IMR-90 (cell line): ENCODE measurements around the gene DKK3. TPM values are rescaled to one million over a fixed set of nuclear protein-coding genes. Genes with fewer than 3 reads are reported as not detected.

Experiments
- ATAC-seq: fragments of 200-7000 bp; cut with Tn5 transposase; 2 replicates; pipeline ENCODE4 v1.9.1; 2020; ENCODE audit warnings: low read depth, mild to moderate bottlenecking, moderate library complexity
- BruUV-seq: library from RNA; stranded (reverse); fragments of 400-500 nt; replicated peaks from 2 replicates; lab custom pipeline; 2021; lab: Mats Ljungman, UMichigan
- CTCF ChIA-PET: fragments of 300-600 bp; formaldehyde crosslinking; extraction: SDS; loops from one replicate; lab custom pipeline; 2021; ENCODE audit warnings: antibody characterized with exemption; lab: Yijun Ruan, JAX
- POLR2A ChIA-PET: fragments of 300-600 bp; sonication (Branson Sonifier 250); formaldehyde crosslinking; loops from one replicate; lab custom pipeline; 2022; ENCODE audit warnings: antibody characterized with exemption; ENCODE audit not compliant: unreplicated experiment; lab: Charles Lee
- DNase-seq: peaks from one replicate; pipeline ENCODE4 v3.0.0; 2013
- H2AFZ ChIP-seq: replicated peaks from 2 replicates; pipeline ENCODE3; 2013; ENCODE audit warnings: low read length, mild to moderate bottlenecking; ENCODE audit not compliant: poor library complexity
- H2AK5ac ChIP-seq: 2 replicates; pipeline ENCODE4 v1.6.1; 2013; ENCODE audit warnings: low read depth, low read length, inconsistent platforms
- H2AK9ac ChIP-seq: replicated peaks from 2 replicates; pipeline ENCODE3; 2013; ENCODE audit warnings: mild to moderate bottlenecking, low read depth, low read length, moderate library complexity; ENCODE audit not compliant: poor library complexity
- H2BK120ac ChIP-seq: 2 replicates; pipeline ENCODE4 v1.6.1; 2013; ENCODE audit warnings: low read depth, low read length, inconsistent platforms
- H2BK15ac ChIP-seq: 3 replicates; pipeline ENCODE4 v1.6.1; 2013; ENCODE audit warnings: low read depth, low read length, inconsistent platforms
- H2BK20ac ChIP-seq: 2 replicates; pipeline ENCODE4 v1.6.1; 2013; ENCODE audit warnings: low read depth, mild to moderate bottlenecking, inconsistent platforms, low read length, moderate library complexity
- H2BK5ac ChIP-seq: 2 replicates; pipeline ENCODE4 v1.6.1; 2013; ENCODE audit warnings: mild to moderate bottlenecking, low read depth, low read length, inconsistent platforms; ENCODE audit not compliant: poor library complexity, severe bottlenecking
- H3K14ac ChIP-seq: replicated peaks from 2 replicates; pipeline ENCODE4 v1.6.1; 2013; ENCODE audit warnings: low read depth, low read length, inconsistent platforms
- H3K18ac ChIP-seq: 2 replicates; pipeline ENCODE4 v1.6.1; 2013; ENCODE audit warnings: low read depth, low read length, control low read depth
- H3K23ac ChIP-seq: 2 replicates; pipeline ENCODE4 v1.6.1; 2013; ENCODE audit warnings: low read depth, low read length, inconsistent platforms
- H3K27ac ChIP-seq: 2 replicates; pipeline ENCODE4 v1.5.1; 2013; ENCODE audit warnings: mild to moderate bottlenecking, control low read depth, low read length; ENCODE audit not compliant: insufficient read depth
- H3K27me3 ChIP-seq: 2 replicates; pipeline ENCODE4 v1.6.1; 2013; ENCODE audit warnings: low read length; ENCODE audit not compliant: control insufficient read depth, insufficient read depth
- H3K36me3 ChIP-seq: 2 replicates; pipeline ENCODE4 v1.6.1; 2013; ENCODE audit warnings: low read length, mixed read lengths; ENCODE audit not compliant: control insufficient read depth, insufficient read depth
- H3K4ac ChIP-seq: 2 replicates; pipeline ENCODE4 v1.6.1; 2013; ENCODE audit warnings: low read depth, low read length, inconsistent platforms
- H3K4me1 ChIP-seq: 2 replicates; pipeline ENCODE4 v1.6.1; 2013; ENCODE audit warnings: low read length, mixed read lengths; ENCODE audit not compliant: control insufficient read depth, insufficient read depth
- H3K4me2 ChIP-seq: 2 replicates; pipeline ENCODE4 v1.6.1; 2013; ENCODE audit warnings: low read depth, mild to moderate bottlenecking, control low read depth, low read length, moderate library complexity
- H3K4me3 ChIP-seq: 2 replicates; pipeline ENCODE4 v1.5.1; 2013; ENCODE audit warnings: low read depth, mild to moderate bottlenecking, control low read depth, low read length, moderate library complexity; ENCODE audit not compliant: insufficient read depth
- H3K56ac ChIP-seq: 2 replicates; pipeline ENCODE4 v1.6.1; 2013; ENCODE audit warnings: low read length, inconsistent platforms; ENCODE audit not compliant: insufficient read depth; ENCODE audit errors: extremely low read depth
- H3K79me1 ChIP-seq, 2 experiments: 2 replicates each; pipeline ENCODE4 v1.6.1; 2013; ENCODE audit warnings: low read length in 2 of 2, inconsistent platforms in 1 of 2, low read depth in 1 of 2
- H3K9ac ChIP-seq: 2 replicates; pipeline ENCODE4 v1.6.1; 2013; ENCODE audit warnings: low read depth, low read length, control low read depth
- H3K9me1 ChIP-seq: 2 replicates; pipeline ENCODE4 v1.6.1; 2013; ENCODE audit warnings: low read length, inconsistent platforms; ENCODE audit not compliant: insufficient read depth
- H3K9me3 ChIP-seq: 2 replicates; pipeline ENCODE4 v1.6.1; 2013; ENCODE audit warnings: low read length; ENCODE audit not compliant: control insufficient read depth, insufficient read depth
- H4K20me1 ChIP-seq: 2 replicates; pipeline ENCODE4 v1.6.1; 2013; ENCODE audit warnings: low read length, inconsistent platforms; ENCODE audit not compliant: insufficient read depth
- H4K5ac ChIP-seq: 2 replicates; pipeline ENCODE4 v1.6.1; 2013; ENCODE audit warnings: mild to moderate bottlenecking, low read depth, low read length, control low read depth
- H4K8ac ChIP-seq, 2 experiments: 2 replicates each; pipeline ENCODE4 v1.6.1; 2013; ENCODE audit warnings: low read depth in 2 of 2, low read length in 2 of 2, control low read depth in 1 of 2, inconsistent platforms in 1 of 2
- H4K91ac ChIP-seq: 2 replicates; pipeline ENCODE4 v1.6.1; 2013; ENCODE audit warnings: low read depth, low read length, inconsistent platforms; ENCODE audit not compliant: insufficient read depth
- BHLHE40 ChIP-seq: fragments of 150-350 bp; IDR thresholded peaks from 2 replicates; pipeline ENCODE4 v1.6.1; 2016; ENCODE audit warnings: mild to moderate bottlenecking, low read depth, low read length
- CEBPB ChIP-seq: IDR thresholded peaks from 2 replicates; pipeline ENCODE4 v1.6.1; 2012; ENCODE audit warnings: low read depth, low read length, improper control_type of control experiment
- CHD1 ChIP-seq: IDR thresholded peaks from 2 replicates; pipeline ENCODE4 v1.6.1; 2012; ENCODE audit warnings: low read depth, low read length, improper control_type of control experiment
- CTCF ChIP-seq: conservative IDR thresholded peaks from 2 replicates; pipeline ENCODE4 v1.5.1; 2012; ENCODE audit warnings: mild to moderate bottlenecking, low read depth, low read length, improper control_type of control experiment
- ELK1 ChIP-seq: fragments of 150-350 bp; IDR thresholded peaks from 2 replicates; pipeline ENCODE4 v1.6.1; 2016; ENCODE audit warnings: low read depth, mild to moderate bottlenecking, low read length, moderate library complexity, borderline replicate concordance
- FOS ChIP-seq: fragments of 150-350 bp; IDR thresholded peaks from 2 replicates; pipeline ENCODE4 v1.6.1; 2016; ENCODE audit warnings: low read depth, low read length
- MAFK ChIP-seq: IDR thresholded peaks from 2 replicates; pipeline ENCODE4 v1.6.1; 2012; ENCODE audit warnings: low read depth, low read length, improper control_type of control experiment
- MAZ ChIP-seq: IDR thresholded peaks from 2 replicates; pipeline ENCODE4 v1.6.1; 2012; ENCODE audit warnings: low read depth, mild to moderate bottlenecking, low read length, improper control_type of control experiment, moderate library complexity, borderline replicate concordance
- MXI1 ChIP-seq: IDR thresholded peaks from 2 replicates; pipeline ENCODE4 v1.6.1; 2012; ENCODE audit warnings: low read depth, mild to moderate bottlenecking, low read length, moderate library complexity, borderline replicate concordance
- NFE2L2 ChIP-seq: fragments of 150-350 bp; IDR thresholded peaks from 2 replicates; pipeline ENCODE4 v1.6.1; 2016; ENCODE audit warnings: low read depth, mild to moderate bottlenecking, low read length
- POLR2A ChIP-seq: IDR thresholded peaks from 2 replicates; pipeline ENCODE4 v1.6.1; 2012; ENCODE audit warnings: mild to moderate bottlenecking, low read depth, low read length
- RAD21 ChIP-seq: IDR thresholded peaks from 2 replicates; pipeline ENCODE4 v1.6.1; 2012; ENCODE audit warnings: low read length, improper control_type of control experiment
- RCOR1 ChIP-seq: IDR thresholded peaks from 2 replicates; pipeline ENCODE4 v1.6.1; 2012; ENCODE audit warnings: mild to moderate bottlenecking, low read length, improper control_type of control experiment; ENCODE audit not compliant: insufficient replicate concordance
- RFX5 ChIP-seq: IDR thresholded peaks from 2 replicates; pipeline ENCODE4 v1.8.0; 2012; ENCODE audit warnings: low read depth, mild to moderate bottlenecking, low read length, moderate library complexity
- SMC3 ChIP-seq: fragments of 150-350 bp; IDR thresholded peaks from 2 replicates; pipeline ENCODE4 v1.6.1; 2016; ENCODE audit warnings: low read depth, mild to moderate bottlenecking, antibody characterized with exemption, low read length, moderate library complexity
- USF2 ChIP-seq: fragments of 150-350 bp; IDR thresholded peaks from 2 replicates; pipeline ENCODE4 v1.6.1; 2017; ENCODE audit warnings: mild to moderate bottlenecking, antibody characterized with exemption, low read length, low read depth
- WGBS, 2 experiments: methylation state at CpG; one replicate each; pipeline versions ENCODE4 v1.1.5 to v1.1.7; 2013; ENCODE audit warnings: missing lambda C conversion rate in 2 of 2; ENCODE audit not compliant: insufficient read length in 1 of 2; ENCODE audit errors: extremely low coverage in 2 of 2; 5-methylcytosine and 5-hydroxymethylcytosine counted together
- dilution Hi-C: fragments of 300-500 bp; cut with HindIII; formaldehyde crosslinking; loops from one replicate; pipeline ENCODE4 v1.14.3; 2018; ENCODE audit warnings: low sequenced_read_pairs; ENCODE audit not compliant: unreplicated experiment
- in situ Hi-C: fragments of 300-500 bp; cut with MboI; formaldehyde crosslinking; loops from 3 replicates; pipeline ENCODE4 v1.14.3; 2019; ENCODE audit warnings: low sequenced_read_pairs, inconsistent platforms, mixed read lengths
- intact Hi-C: fragments of 100-400 bp; cut with micrococcal nuclease; formaldehyde crosslinking; loops from 2 replicates; pipeline ENCODE4 v1.10.0; 2022
- polyA plus RNA-seq, 3 experiments: library from polyadenylated mRNA; depleted of rRNA; stranded (reverse); fragments of >200 nt; gene quantifications; 2 replicates each; pipeline ENCODE4 v1.2.3, GENCODE V29; 2012; ENCODE audit warnings: low replicate concordance in 1 of 3
- total RNA-seq: library from RNA; depleted of rRNA; stranded (reverse); fragments of >200 nt; gene quantifications from 2 replicates; pipeline ENCODE4 v1.2.3, GENCODE V29; 2012

DKK3 gene
- total and polyA plus RNA-seq, 2 of the 4 experiments (the other 2 are of a cell fraction) = 453 to 964 TPM

GRCh38 chr11:12032968-12033367 is 24.5 kb upstream of the DKK3 start:
- Histone ChIP-seq H3K4me1 (peaks cover 6% of the 10 kb centered on the region), H4K91ac (no peak overlapping the region), H3K56ac (no peak overlapping the region), H3K9me3 (no peaks in the 10 kb centered on the region), H4K20me1 (no peaks in the 10 kb centered on the region), H2BK15ac (no peak overlapping the region), H4K5ac (no peak overlapping the region), H2AFZ (no peak overlapping the region), H2AK9ac (no peak overlapping the region), H2BK120ac (no peak overlapping the region), H2BK5ac (no peak overlapping the region), H3K4me2 (no peak overlapping the region), H3K9ac (no peak overlapping the region), H2AK5ac (no peak overlapping the region), H3K18ac (no peak overlapping the region), H3K27me3 (no peaks in the 10 kb centered on the region), H3K9me1 (peaks cover 13% of the 10 kb centered on the region), H3K4ac (no peak overlapping the region), H4K8ac (no peak overlapping the region), H3K14ac (no peak overlapping the region), H3K36me3 (no peaks in the 10 kb centered on the region), H3K23ac (no peak overlapping the region), H3K79me1 (no peaks in the 10 kb centered on the region), H2BK20ac (no peak overlapping the region), H3K4me3 (no peak overlapping the region), H3K27ac (no peak overlapping the region)
- WGBS, 2 experiments = no CpG with 5 or more reads among the region's 2 CpGs
- POLR2A ChIA-PET = no interaction called here
- dilution Hi-C loops = no loop called here
- ATAC-seq (no peak), DNase-seq (no peak)
- in situ Hi-C loops = loop anchor here (5.0 to 25.0 kb wide), 2 partner anchors 236 to 996 kb away; no protein-coding TSS in a partner anchor
- CTCF ChIA-PET = no interaction called here
- no peak for TF ChIP-seq CTCF
- TF ChIP-seq MXI1 = no peak
- no peak for TF ChIP-seq CEBPB
- TF ChIP-seq MAZ = no peak
- TF ChIP-seq ELK1 = no peak
- TF ChIP-seq RFX5 = no peak
- no peak for TF ChIP-seq BHLHE40
- TF ChIP-seq FOS = no peak
- no peak for TF ChIP-seq USF2
- TF ChIP-seq RCOR1 = no peak
- no peak for TF ChIP-seq MAFK
- TF ChIP-seq SMC3 = no peak
- TF ChIP-seq RAD21 = no peak
- no peak for TF ChIP-seq NFE2L2
- no peak for TF ChIP-seq CHD1
- TF ChIP-seq POLR2A = no peak
- intact Hi-C loops = no loop called here
- BruUV-seq = no TSS peak
